SH-SY5Y (cell line): Measurements from ENCODE around the gene BCL2L2.

Source experiments
- GATA2 ChIP-seq: IDR thresholded peaks from 2 replicates; pipeline ENCODE4 v1.6.1; 2011; ENCODE audit warnings: mild to moderate bottlenecking, low read depth, low read length
- GATA3 ChIP-seq: IDR thresholded peaks from 2 replicates; pipeline ENCODE4 v1.6.1; 2011; ENCODE audit warnings: low read depth, mild to moderate bottlenecking, low read length, moderate library complexity

BCL2L2 gene

GRCh38 chr14:23355871-23356435, 49.3 kb downstream of the BCL2L2 start:
- TF ChIP-seq GATA2 (no peak), GATA3 (no peak)

- TF ChIP-seq GATA2, result no peak
- no peak for TF ChIP-seq GATA3
These were observed 50.0 kb downstream of the BCL2L2 start for GRCh38 chr14:23356662-23357061.

GRCh38 chr14:23357261-23357660, 50.6 kb downstream of the BCL2L2 start:
- TF ChIP-seq GATA2, result no peak
- TF ChIP-seq GATA3, result no peak

GRCh38 chr14:23358042-23358441, 51.4 kb downstream of the BCL2L2 start:
- TF ChIP-seq GATA2 (no peak), GATA3 (no peak)

GRCh38 chr14:23358553-23359166, 52.0 kb downstream of the BCL2L2 start:
- TF ChIP-seq GATA2 (no peak), GATA3 (no peak)

- no peak for TF ChIP-seq GATA3
- TF ChIP-seq GATA2, result no peak
These were observed 52.6 kb downstream of the BCL2L2 start for GRCh38 chr14:23359167-23359626.

GRCh38 chr14:23359722-23360447, 53.3 kb downstream of the BCL2L2 start:
- TF ChIP-seq GATA3 (no peak), GATA2 (no peak)

- TF ChIP-seq GATA2 (no peak), GATA3 (no peak)
These were observed 53.9 kb downstream of the BCL2L2 start for GRCh38 chr14:23360496-23360895.

GRCh38 chr14:23361320-23361719, 54.7 kb downstream of the BCL2L2 start:
- TF ChIP-seq GATA3, result no peak
- no peak for TF ChIP-seq GATA2
